NCI-H146 treated with DMSO at 0.1 percent for 48 hours (cell line): ENCODE results near the gene EYS.

Experiments
- DNase-seq: peaks from one replicate; lab custom pipeline; 2025; ENCODE audit not compliant: unreplicated experiment; lab: John Stamatoyannopoulos, UW

The EYS gene

GRCh38 chr6:64872633-64873032 is 834.4 kb downstream of the EYS start:
- no peak for DNase-seq

GRCh38 chr6:64861039-64861651 is 845.9 kb downstream of the EYS start:
- DNase-seq: no peak

GRCh38 chr6:64860203-64860602 is 846.8 kb downstream of the EYS start:
- DNase-seq: no peak

- DNase-seq: no peak
These were observed 856.9 kb downstream of the EYS start for GRCh38 chr6:64850121-64850520.

- no peak for DNase-seq
These were observed 858.6 kb downstream of the EYS start for GRCh38 chr6:64848467-64848866.

- no peak for DNase-seq
These were observed 859.6 kb downstream of the EYS start for GRCh38 chr6:64847396-64847795.

- DNase-seq: no peak
These were observed 868.3 kb downstream of the EYS start for GRCh38 chr6:64838726-64839125.

- no peak for DNase-seq
These were observed 875.3 kb downstream of the EYS start for GRCh38 chr6:64831680-64832079.

- no peak for DNase-seq
These were observed 889.5 kb downstream of the EYS start for GRCh38 chr6:64817525-64817924.

- DNase-seq: no peak
These were observed 891.3 kb downstream of the EYS start for GRCh38 chr6:64815718-64816117.

- no peak for DNase-seq
These were observed 894.9 kb downstream of the EYS start for GRCh38 chr6:64812138-64812537.

GRCh38 chr6:64811119-64811518 is 895.9 kb downstream of the EYS start:
- no peak for DNase-seq

GRCh38 chr6:64807785-64808184 is 899.2 kb downstream of the EYS start:
- DNase-seq: no peak

- DNase-seq: no peak
These were observed 903.4 kb downstream of the EYS start for GRCh38 chr6:64803470-64804166.

GRCh38 chr6:64792534-64792933 is 914.5 kb downstream of the EYS start:
- no peak for DNase-seq

GRCh38 chr6:64789476-64789875 is 917.5 kb downstream of the EYS start:
- DNase-seq: no peak

- DNase-seq: no peak
These were observed 920.3 kb downstream of the EYS start for GRCh38 chr6:64786736-64787135.

GRCh38 chr6:64782877-64783276 is 924.1 kb downstream of the EYS start:
- no peak for DNase-seq

GRCh38 chr6:64777941-64778785 is 928.9 kb downstream of the EYS start:
- no peak for DNase-seq

GRCh38 chr6:64776359-64776758 is 930.7 kb downstream of the EYS start:
- DNase-seq: no peak

GRCh38 chr6:64774881-64775280 is 932.1 kb downstream of the EYS start:
- no peak for DNase-seq

GRCh38 chr6:64750910-64751309 is 956.1 kb downstream of the EYS start:
- DNase-seq: no peak
